Suprapubic skin (tissue), 4 donors: ENCODE measurements around the gene PRRT1. TPM values are rescaled to one million over a fixed set of nuclear protein-coding genes. Genes with fewer than 3 reads are reported as not detected.

Source experiments
- DNase-seq, 2 donors: peaks; one replicate each; pipeline ENCODE4 v3.0.0-alpha.2; 2019; ENCODE audit warnings: low spot score in 2 of 2
- H3K27ac ChIP-seq: fragments of 200-600 bp; sonication (generic); one replicate; pipeline ENCODE4 v1.5.1; 2019
- H3K27me3 ChIP-seq: fragments of 200-600 bp; sonication (generic); one replicate; pipeline ENCODE4 v1.5.1; 2019
- H3K36me3 ChIP-seq: fragments of 200-600 bp; sonication (generic); one replicate; pipeline ENCODE4 v1.5.1; 2019
- H3K4me1 ChIP-seq: fragments of 200-600 bp; sonication (generic); one replicate; pipeline ENCODE4 v1.5.1; 2019
- H3K4me3 ChIP-seq: fragments of 200-600 bp; sonication (generic); one replicate; pipeline ENCODE4 v1.5.1; 2019; ENCODE audit warnings: mild to moderate bottlenecking
- H3K9me3 ChIP-seq: fragments of 200-600 bp; sonication (generic); one replicate; pipeline ENCODE4 v1.5.1; 2019
- EP300 ChIP-seq: sonication (generic); formaldehyde crosslinking; IDR thresholded peaks from one replicate; pipeline ENCODE4 v1.6.1; 2017; ENCODE audit warnings: antibody characterized with exemption
- POLR2A ChIP-seq, 2 donors: fragments of 450-650 bp; IDR thresholded peaks; one replicate each; pipeline ENCODE4 v1.6.1; 2017; ENCODE audit warnings: antibody characterized with exemption in 2 of 2, mild to moderate bottlenecking in 2 of 2, moderate library complexity in 2 of 2
- POLR2AphosphoS5 ChIP-seq, 3 donors: sonication (generic); formaldehyde crosslinking; IDR thresholded peaks; one replicate each; pipeline ENCODE4 v1.6.1; 2017; ENCODE audit warnings: antibody characterized with exemption in 3 of 3
- WGBS: methylation state at CpG from one replicate; pipeline ENCODE4 v1.1.5; 2018; 5-methylcytosine and 5-hydroxymethylcytosine counted together
- total RNA-seq, 4 donors: library from RNA; depleted of rRNA; stranded (reverse); fragments of >200 nt; gene quantifications; one replicate each; pipeline ENCODE4 v1.1.0, GENCODE V29; 2016
- TF ChIP-seq, protein P1 (sequence below), 2 donors: fragments of 200-600 bp in 1 of 2; fragments of 450-650 bp in 1 of 2; sonication (generic) in 1 of 2; IDR thresholded peaks; one replicate each; pipeline ENCODE4 v1.5.1; 2016 to 2019; ENCODE audit warnings: antibody characterized with exemption in 2 of 2, mild to moderate bottlenecking in 1 of 2, moderate library complexity in 1 of 2

PRRT1 gene
- total RNA-seq, 4 donors from 2014 or later, result 0.42 to 2.1 (median 0.45) TPM

- H3K4me3 ChIP-seq, result no peak overlapping the region
- H3K27me3 ChIP-seq, result no peaks in the 10 kb centered on the region
- no peak for DNase-seq
- H3K9me3 ChIP-seq, result no peaks in the 10 kb centered on the region
- TF ChIP-seq EP300 (no peak), POLR2AphosphoS5 (IDR thresholded peaks at IDR 0.05) (no peak), POLR2A (IDR thresholded peaks at IDR 0.05) (no peak)
- TF ChIP-seq, protein P1, sequence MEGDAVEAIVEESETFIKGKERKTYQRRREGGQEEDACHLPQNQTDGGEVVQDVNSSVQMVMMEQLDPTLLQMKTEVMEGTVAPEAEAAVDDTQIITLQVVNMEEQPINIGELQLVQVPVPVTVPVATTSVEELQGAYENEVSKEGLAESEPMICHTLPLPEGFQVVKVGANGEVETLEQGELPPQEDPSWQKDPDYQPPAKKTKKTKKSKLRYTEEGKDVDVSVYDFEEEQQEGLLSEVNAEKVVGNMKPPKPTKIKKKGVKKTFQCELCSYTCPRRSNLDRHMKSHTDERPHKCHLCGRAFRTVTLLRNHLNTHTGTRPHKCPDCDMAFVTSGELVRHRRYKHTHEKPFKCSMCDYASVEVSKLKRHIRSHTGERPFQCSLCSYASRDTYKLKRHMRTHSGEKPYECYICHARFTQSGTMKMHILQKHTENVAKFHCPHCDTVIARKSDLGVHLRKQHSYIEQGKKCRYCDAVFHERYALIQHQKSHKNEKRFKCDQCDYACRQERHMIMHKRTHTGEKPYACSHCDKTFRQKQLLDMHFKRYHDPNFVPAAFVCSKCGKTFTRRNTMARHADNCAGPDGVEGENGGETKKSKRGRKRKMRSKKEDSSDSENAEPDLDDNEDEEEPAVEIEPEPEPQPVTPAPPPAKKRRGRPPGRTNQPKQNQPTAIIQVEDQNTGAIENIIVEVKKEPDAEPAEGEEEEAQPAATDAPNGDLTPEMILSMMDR (IDR thresholded peaks at IDR 0.05), result no peak
- peaks cover 3% of the 10 kb centered on the region for H3K36me3 ChIP-seq
- 89% methylated on average over 14 of the region's 14 CpGs for WGBS
- H3K27ac ChIP-seq, result peak overlapping the region; percentile 32
- H3K4me1 ChIP-seq, result peaks cover 33% of the 10 kb centered on the region
Measured at GRCh38 chr6:32131439-32131948, 20.2 kb downstream of the PRRT1 start.

DNA sequence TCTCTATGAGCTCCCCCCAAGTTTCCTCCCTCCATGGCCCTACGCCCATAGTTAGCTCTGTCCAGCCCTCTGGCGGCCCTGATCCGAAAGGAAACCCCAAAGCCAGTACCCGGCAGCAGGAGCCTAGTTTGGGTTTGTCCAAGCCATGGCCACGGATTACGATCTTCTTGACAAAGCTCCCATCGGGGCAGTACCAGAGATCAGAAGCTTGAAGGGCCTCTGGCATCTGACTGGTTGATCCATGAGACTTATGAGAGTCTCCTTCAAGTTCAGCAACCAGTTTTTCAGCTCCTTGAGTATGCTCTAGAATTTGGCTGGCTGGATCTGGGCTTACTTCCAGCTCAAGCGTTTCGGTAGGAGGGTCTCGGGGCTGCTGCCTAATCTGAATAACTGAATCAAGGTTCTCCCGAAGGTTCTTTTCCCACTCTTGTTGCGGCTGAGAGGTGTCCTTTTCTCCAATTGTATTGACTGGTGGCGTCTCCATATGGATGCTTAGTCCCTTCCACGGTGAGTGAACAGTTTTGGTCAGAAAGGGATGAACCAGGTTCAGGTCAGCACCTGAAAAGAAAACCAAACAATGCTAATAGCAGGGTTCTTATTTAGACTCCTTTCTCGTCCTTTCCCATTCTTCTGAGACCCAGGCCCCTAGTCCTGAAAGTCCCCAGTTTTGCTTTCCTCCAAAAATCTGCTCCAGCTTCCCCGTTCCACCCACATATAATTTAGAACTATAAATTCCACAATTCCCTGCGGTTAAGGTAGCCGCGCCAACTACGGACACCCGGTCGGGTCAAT is 22.2 kb downstream of the PRRT1 start:
- no peak for TF ChIP-seq EP300
- peak in 1 of 3 donors; percentile 81 for TF ChIP-seq POLR2AphosphoS5 (IDR thresholded peaks at IDR 0.05)
- 28% methylated on average over 21 of the region's 22 CpGs for WGBS
- H3K4me1 ChIP-seq, result peaks cover 41% of the 10 kb centered on the region

GRCh38 chr6:32128751-32129296 is 22.9 kb downstream of the PRRT1 start:
- DNase-seq, result no peak
- Histone ChIP-seq H3K9me3 (no peaks in the 10 kb centered on the region), H3K27me3 (no peaks in the 10 kb centered on the region), H3K4me1 (peaks cover 41% of the 10 kb centered on the region), H3K27ac (peak overlapping the region; percentile 93), H3K36me3 (peaks cover 30% of the 10 kb centered on the region), H3K4me3 (peak overlapping the region; percentile 97)
- WGBS, result 93% methylated on average over 13 of the region's 13 CpGs
- TF ChIP-seq, protein P1 (IDR thresholded peaks at IDR 0.05), result no peak
- TF ChIP-seq POLR2AphosphoS5 (IDR thresholded peaks at IDR 0.05), result no peak
- no peak for TF ChIP-seq POLR2A (IDR thresholded peaks at IDR 0.05)
- no peak for TF ChIP-seq EP300

More for the DNA sequence above, 22.2 kb downstream of the PRRT1 start:
- H3K27ac ChIP-seq, result peak overlapping the region; percentile 93
- peaks cover 23% of the 10 kb centered on the region for H3K36me3 ChIP-seq
- no peaks in the 10 kb centered on the region for H3K27me3 ChIP-seq
- H3K9me3 ChIP-seq, result no peaks in the 10 kb centered on the region
- no peak for DNase-seq
- H3K4me3 ChIP-seq, result peak overlapping the region; percentile 97

DNA sequence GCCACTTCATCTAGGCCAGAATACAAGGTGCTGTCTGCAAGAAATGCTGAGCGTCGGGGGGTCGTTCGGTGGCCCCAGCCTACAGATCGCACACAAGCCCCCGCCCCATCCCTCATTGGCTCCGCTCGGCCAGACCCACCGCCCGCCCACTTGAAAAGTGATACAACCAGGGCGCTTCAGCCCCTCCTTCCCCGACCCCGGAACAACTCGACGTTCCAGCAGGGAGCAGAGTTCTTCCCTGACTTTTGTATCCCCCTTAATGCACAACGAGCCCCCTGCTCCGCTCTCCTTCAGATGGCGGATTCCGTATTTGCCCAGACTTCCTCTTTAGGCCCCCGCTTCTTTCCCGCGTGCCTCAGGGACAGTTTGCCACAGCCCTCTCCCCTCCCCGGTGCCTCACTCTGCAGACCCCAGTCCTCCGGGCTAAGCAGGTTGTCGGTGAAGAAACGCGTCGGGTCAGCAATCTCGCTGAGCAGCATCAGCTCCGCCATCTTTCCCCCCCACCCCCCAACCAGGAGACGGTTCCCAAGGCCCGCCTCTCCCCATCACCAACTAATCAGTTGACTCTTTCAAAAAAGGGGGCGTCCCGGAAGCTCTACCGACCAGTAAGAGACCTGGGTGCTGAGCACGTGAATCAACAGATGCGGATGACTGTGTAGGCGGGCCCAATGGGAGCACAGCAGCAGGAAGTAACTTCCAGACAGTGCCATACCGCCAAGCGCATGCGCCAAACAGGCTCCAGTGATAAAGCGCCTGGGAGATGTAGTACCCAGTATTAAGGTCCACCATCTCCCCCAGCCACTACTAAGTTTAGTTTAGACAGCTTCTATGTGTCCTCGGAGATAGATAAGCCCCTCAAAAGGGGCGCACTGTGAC is 23.8 kb downstream of the PRRT1 start, which contains the start of gene ATF6B:
ATF6B (minus strand) TSS at position 530 of the 876 bp plus-strand sequence; CDS start at position 491, 39 bp downstream.
- H3K36me3 ChIP-seq, result peaks cover 37% of the 10 kb centered on the region
- peak within 1 kb of the TSS; percentile 93 for H3K27ac ChIP-seq
- peak within 1 kb of the TSS; percentile 97 for H3K4me3 ChIP-seq
- TF ChIP-seq EP300, result no peak
- TF ChIP-seq POLR2AphosphoS5 (IDR thresholded peaks at IDR 0.05), result peak in 1 of 3 donors; percentile 18
- TF ChIP-seq, protein P1 (IDR thresholded peaks at IDR 0.05), result no peak
- TF ChIP-seq POLR2A (IDR thresholded peaks at IDR 0.05), result peak in 1 of 2 donors; percentile 55
- no peaks in the 10 kb centered on the region for H3K9me3 ChIP-seq
- DNase-seq, result peak; percentile 99 to 100
- no peaks in the 10 kb centered on the region for H3K27me3 ChIP-seq
- H3K4me1 ChIP-seq, result peaks cover 41% of the 10 kb centered on the region
- WGBS, result under 1% methylated on average over 44 of the region's 44 CpGs

GRCh38 chr6:32127409-32127716 is 24.4 kb downstream of the PRRT1 start:
- Histone ChIP-seq H3K4me3 (peak overlapping the region; percentile 97), H3K4me1 (peaks cover 41% of the 10 kb centered on the region), H3K27me3 (no peaks in the 10 kb centered on the region), H3K9me3 (no peaks in the 10 kb centered on the region), H3K36me3 (peaks cover 37% of the 10 kb centered on the region), H3K27ac (peak overlapping the region; percentile 93)
- no peak for DNase-seq
- TF ChIP-seq, protein P1 (IDR thresholded peaks at IDR 0.05), result no peak
- TF ChIP-seq POLR2AphosphoS5 (IDR thresholded peaks at IDR 0.05) (no peak), EP300 (no peak), POLR2A (IDR thresholded peaks at IDR 0.05) (no peak)
- 5% methylated on average over 9 of the region's 9 CpGs for WGBS
